Endothelial cell of umbilical vein (primary cell): ENCODE measurements around the gene NRARP. TPM values are rescaled to one million over a fixed set of nuclear protein-coding genes. Genes with fewer than 3 reads are reported as not detected.

Experiments used
- BruUV-seq: library from RNA; stranded (reverse); fragments of 400-500 nt; replicated peaks from 2 replicates; lab custom pipeline; 2021; lab: Mats Ljungman, UMichigan
- CTCF ChIA-PET: fragments of 300-600, 350-600 bp; sonication (Branson Sonifier 250); formaldehyde crosslinking; loops from one replicate; lab custom pipeline; 2021; ENCODE audit warnings: antibody characterized with exemption, inconsistent platforms; lab: Charles Lee
- POLR2A ChIA-PET: fragments of 300-600, 350-600 bp; sonication (Branson Sonifier 250); formaldehyde crosslinking; loops from one replicate; lab custom pipeline; 2021; ENCODE audit warnings: antibody characterized with exemption, inconsistent platforms; lab: Charles Lee
- DNase-seq: peaks from one replicate; pipeline ENCODE4 v3.0.0-alpha.2; 2011; ENCODE audit warnings: low read depth, low spot score
- FAIRE-seq: peaks from 2 replicates; lab custom pipeline; 2011; peaks lifted over from hg19 to GRCh38; lab: Jason Lieb, UNC
- H2AFZ ChIP-seq: 2 replicates; pipeline ENCODE4 v1.6.0; 2012; ENCODE audit warnings: low read depth, low read length, control low read depth, inconsistent platforms
- H3K27ac ChIP-seq: 2 replicates; pipeline ENCODE4 v1.5.1; 2011; ENCODE audit warnings: low read depth, mild to moderate bottlenecking, control low read depth, low read length, moderate library complexity; ENCODE audit not compliant: insufficient read depth
- H3K27me3 ChIP-seq, 2 experiments: 2 replicates each; pipeline versions ENCODE4 v1.6.0 to v1.6.1; 2011; ENCODE audit warnings: low read length in 2 of 2, mixed read lengths in 1 of 2; ENCODE audit not compliant: control insufficient read depth in 2 of 2, insufficient read depth in 2 of 2
- H3K36me3 ChIP-seq, 2 experiments: 2 replicates in 1 of 2; 3 replicates in 1 of 2; pipeline ENCODE4 v1.5.1; 2011; ENCODE audit warnings: low read length in 2 of 2, mild to moderate bottlenecking in 1 of 2, moderate library complexity in 1 of 2; ENCODE audit not compliant: control insufficient read depth in 2 of 2, insufficient read depth in 2 of 2; ENCODE audit errors: extremely low read depth in 1 of 2
- H3K4me1 ChIP-seq: 3 replicates; pipeline ENCODE4 v1.5.1; 2011; ENCODE audit warnings: mild to moderate bottlenecking, low read length; ENCODE audit not compliant: control insufficient read depth, insufficient read depth; ENCODE audit errors: extremely low read depth
- H3K4me2 ChIP-seq: 2 replicates; pipeline ENCODE4 v1.6.1; 2011; ENCODE audit warnings: low read length, control low read depth, mixed read lengths; ENCODE audit not compliant: insufficient read depth
- H3K4me3 ChIP-seq, 3 experiments: fragments of 200-600 bp in 1 of 3; sonication (generic), shearing (Covaris generic) in 1 of 3; replicated peaks in 1 of 3; 2 replicates each; pipeline ENCODE4 v1.5.1; 2011 to 2016; ENCODE audit warnings: control low read depth in 3 of 3, low read length in 3 of 3, mild to moderate bottlenecking in 2 of 3, inconsistent platforms in 1 of 3, low read depth in 1 of 3, moderate library complexity in 1 of 3; ENCODE audit not compliant: insufficient read depth in 1 of 3
- H3K79me2 ChIP-seq: 2 replicates; pipeline ENCODE4 v1.6.0; 2012; ENCODE audit warnings: low read length, inconsistent platforms; ENCODE audit not compliant: control insufficient read depth, insufficient read depth
- H3K9ac ChIP-seq: replicated peaks from 2 replicates; pipeline ENCODE3; 2011; ENCODE audit warnings: low read length, control low read depth; ENCODE audit not compliant: insufficient read depth; ENCODE audit errors: extremely low read depth
- H3K9me1 ChIP-seq: replicated peaks from 3 replicates; pipeline ENCODE4 v1.6.0; 2011; ENCODE audit warnings: mild to moderate bottlenecking, low read length; ENCODE audit not compliant: control insufficient read depth, insufficient read depth; ENCODE audit errors: extremely low read depth
- H3K9me3 ChIP-seq: replicated peaks from 2 replicates; pipeline ENCODE4 v1.5.1; 2012; ENCODE audit warnings: low read length, inconsistent platforms; ENCODE audit not compliant: control insufficient read depth, insufficient read depth
- H4K20me1 ChIP-seq: replicated peaks from 2 replicates; pipeline ENCODE3; 2011; ENCODE audit warnings: mild to moderate bottlenecking, low read length; ENCODE audit not compliant: control insufficient read depth, insufficient read depth; ENCODE audit errors: extremely low read depth
- GATA2 ChIP-seq: IDR thresholded peaks from 2 replicates; pipeline ENCODE4 v1.7.0; 2011; ENCODE audit warnings: low read depth, mild to moderate bottlenecking, moderate library complexity, mixed read lengths, low read length; ENCODE audit not compliant: insufficient read length, insufficient read depth
- JUN ChIP-seq: IDR thresholded peaks from 2 replicates; pipeline ENCODE4 v1.6.1; 2011; ENCODE audit warnings: borderline replicate concordance, low read depth; ENCODE audit not compliant: insufficient read length, insufficient read depth
- MAX ChIP-seq: IDR thresholded peaks from 2 replicates; pipeline ENCODE4 v1.6.1; 2011; ENCODE audit not compliant: insufficient read depth, insufficient read length
- POLR2AphosphoS5 ChIP-seq: IDR thresholded peaks from 2 replicates; pipeline ENCODE4 v1.6.1; 2012; ENCODE audit warnings: low read depth, mild to moderate bottlenecking, control low read depth, low read length, moderate library complexity; ENCODE audit not compliant: insufficient read depth
- dilution Hi-C: fragments of 300-500 bp; cut with MboI; formaldehyde crosslinking; loops from one replicate; pipeline ENCODE4 v1.15.0; 2019; ENCODE audit warnings: low sequenced_read_pairs; ENCODE audit not compliant: extremely low pct_ligation_motif_present
- intact Hi-C: fragments of 100-400 bp; cut with micrococcal nuclease; formaldehyde crosslinking; loops from one replicate; pipeline ENCODE4 v1.10.0; 2022
- polyA plus RNA-seq, 4 experiments: library from polyadenylated mRNA; depleted of rRNA in 3 of 4; stranded (reverse) in 3 of 4; unstranded in 1 of 4; fragments of >200 nt; gene quantifications; 2 replicates each; pipeline versions ENCODE4 v1.2.1 to v1.2.3, GENCODE V29; 2011 to 2012; ENCODE audit warnings: missing spikeins in 1 of 4
- total RNA-seq: library from RNA; stranded (reverse); gene quantifications from 2 replicates; pipeline ENCODE4 v1.2.3, GENCODE V29; 2021

The NRARP gene
- total and polyA plus RNA-seq, 2 donors (not counting 3 experiments of a cell fraction or from before 2014, with no cell fraction given): 50.0 to 72.9 TPM

- CTCF ChIA-PET: interaction anchor here (0.7 to 3.2 kb wide), 14 partner anchors 10 to 215 kb away, joined by 3 to 33 read pairs (median 4); partner anchors contain the start of gene NRARP
- no peaks in the 10 kb centered on the region for H3K79me2 ChIP-seq
- H3K27ac ChIP-seq: peak overlapping the region; percentile 83
- peaks cover 27% of the 10 kb centered on the region for H3K4me1 ChIP-seq
- no peaks in the 10 kb centered on the region for H3K36me3 ChIP-seq
- DNase-seq: no peak
- H2AFZ ChIP-seq: no peak overlapping the region
- H3K9me3 ChIP-seq: no peaks in the 10 kb centered on the region
- no peak overlapping the region for H3K4me3 ChIP-seq
- no peak for TF ChIP-seq JUN
- no peak for TF ChIP-seq POLR2AphosphoS5
- TF ChIP-seq MAX: no peak
- no peak for TF ChIP-seq GATA2
- FAIRE-seq: no peak
- H3K9me1 ChIP-seq: no peaks in the 10 kb centered on the region
- H3K9ac ChIP-seq: no peak overlapping the region
- intact Hi-C loops: loop anchor here (1.0 kb wide), 3 partner anchors 15 to 33 kb away; no protein-coding TSS in a partner anchor
- no peak overlapping the region for H3K4me2 ChIP-seq
- no peaks in the 10 kb centered on the region for H4K20me1 ChIP-seq
- POLR2A ChIA-PET: interaction anchor here (0.8 to 1.4 kb wide), 4 partner anchors 14 to 19 kb away, joined by 3 to 6 read pairs (median 5); partner anchors contain the start of gene NRARP
- no peaks in the 10 kb centered on the region for H3K27me3 ChIP-seq
- dilution Hi-C loops: no loop called here
- no TSS peak for BruUV-seq
These were observed 17.9 kb upstream of the NRARP start for GRCh38 chr9:137319739-137320551.
